Measurements from ENCODE around the gene ARVCF.

Gene ARVCF

DNA sequence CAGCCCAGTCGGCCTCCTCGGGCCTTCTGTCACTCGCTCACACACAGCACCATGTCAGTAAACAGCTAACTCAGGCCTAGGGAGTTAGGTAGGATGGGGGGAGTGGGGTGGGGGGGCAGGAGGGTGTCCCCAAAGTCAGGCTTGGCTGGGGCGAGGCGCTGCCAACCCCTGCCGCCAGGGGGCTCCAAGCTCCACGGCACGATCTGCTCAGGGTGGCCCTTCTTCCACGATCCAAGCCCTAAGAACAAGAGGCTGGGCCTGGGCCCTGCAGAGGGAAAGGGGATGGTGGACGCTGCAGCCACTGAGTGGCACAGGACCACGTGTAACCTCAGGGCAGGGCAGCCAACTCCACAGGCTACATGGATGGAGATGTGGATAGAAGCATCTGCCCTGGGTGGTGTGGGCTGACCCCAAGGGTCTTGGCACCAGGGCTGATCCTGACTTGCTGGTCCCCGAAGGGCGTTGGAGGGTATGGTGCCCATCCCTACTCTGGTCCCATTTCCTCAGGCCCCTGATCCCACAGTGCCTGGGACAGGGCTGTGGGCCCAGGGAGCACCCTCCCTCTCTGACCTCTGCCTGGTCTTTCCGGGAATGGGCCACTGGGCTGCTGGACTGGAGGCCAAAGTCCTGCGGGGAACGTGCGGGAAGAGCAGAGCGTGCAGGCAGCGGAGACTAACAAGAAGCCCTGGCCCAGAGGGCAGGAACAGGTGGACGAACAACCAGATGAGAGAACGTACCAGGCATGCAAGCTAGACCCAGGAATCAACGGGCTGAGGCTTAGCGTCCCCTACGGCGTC lies 45.9 kb downstream of the ARVCF start:
- DNase-seq: peak; percentile 84 to 85

- no peak for DNase-seq
Observed at GRCh38 chr22:19970031-19970478, 46.6 kb downstream of the ARVCF start.

GRCh38 chr22:19969141-19969928 lies 47.3 kb downstream of the ARVCF start:
- no peak for DNase-seq

GRCh38 chr22:19968450-19968891 lies 48.2 kb downstream of the ARVCF start:
- DNase-seq: no peak

DNA sequence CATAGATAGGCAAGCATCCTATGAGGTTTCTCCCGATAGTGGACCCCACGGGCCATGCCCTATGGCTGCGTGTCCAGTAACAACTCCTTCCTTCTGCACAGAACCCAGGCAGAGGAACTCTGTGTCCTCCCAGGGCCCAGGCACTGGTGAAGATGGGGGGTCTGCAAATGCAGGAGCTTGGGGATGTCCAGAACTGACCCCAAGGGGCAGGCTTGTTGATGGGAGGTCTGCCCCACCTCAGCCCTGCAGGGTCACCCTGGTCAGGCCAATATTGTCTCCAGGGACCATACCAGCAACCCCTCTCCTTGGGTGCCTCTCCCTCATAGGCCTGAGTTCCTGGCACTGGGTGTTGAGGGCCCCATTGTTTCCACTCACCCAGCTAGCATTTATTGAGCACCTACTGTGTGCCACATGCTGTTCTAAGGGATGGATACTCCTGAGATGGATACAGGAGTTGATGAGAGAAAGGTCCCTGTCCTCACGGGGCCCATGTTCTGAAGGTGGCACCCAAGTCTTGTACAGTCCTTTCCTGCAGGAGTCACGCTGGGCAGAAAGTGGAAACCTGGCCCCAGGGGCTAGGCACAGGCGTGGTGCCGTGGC lies 48.7 kb downstream of the ARVCF start:
- DNase-seq: no peak

DNA sequence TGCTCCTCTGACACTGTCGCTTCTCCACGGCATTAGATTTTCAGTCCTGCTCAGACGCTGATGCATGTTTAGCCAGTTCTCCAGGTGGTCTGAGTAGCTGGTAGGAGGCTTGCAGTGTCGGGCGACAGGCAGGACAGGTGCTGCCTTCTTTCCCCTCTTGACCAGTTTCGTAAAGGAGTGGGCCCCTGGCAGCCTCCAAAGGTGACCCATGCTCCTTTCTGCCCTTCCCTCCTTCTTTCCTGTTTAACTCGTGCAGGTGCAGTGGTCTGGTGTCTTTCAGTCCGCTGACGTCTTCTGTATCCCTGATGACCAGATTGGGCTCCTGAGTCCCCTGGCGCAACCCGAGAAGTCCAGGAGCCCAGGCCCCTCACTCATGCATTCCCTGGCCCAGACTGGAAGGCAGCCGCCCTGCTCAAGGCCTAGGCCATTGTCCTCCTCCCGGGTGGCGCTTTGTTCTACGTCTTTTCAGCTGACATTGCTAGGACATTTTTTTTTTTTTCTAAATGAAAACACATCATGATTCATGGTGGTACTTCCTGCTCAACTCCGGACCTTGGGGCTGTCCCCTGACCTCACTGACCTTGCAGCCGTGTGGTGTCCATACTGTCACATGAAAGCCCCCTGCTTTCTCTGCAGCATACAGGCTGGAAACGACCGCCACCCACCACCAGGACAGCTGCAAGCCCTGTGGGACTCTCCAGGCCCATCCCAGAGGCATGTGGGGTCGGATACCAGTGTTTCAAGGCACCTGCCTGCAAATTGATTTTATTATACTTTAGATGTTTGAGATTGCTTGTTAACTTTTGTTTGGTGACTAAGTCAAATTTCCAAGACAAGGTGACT lies 49.5 kb downstream of the ARVCF start:
- no peak for DNase-seq

- no peak for DNase-seq
Observed at GRCh38 chr22:19965771-19966709, 50.6 kb downstream of the ARVCF start.

GRCh38 chr22:19964701-19965386 lies 51.8 kb downstream of the ARVCF start:
- DNase-seq: no peak

DNA sequence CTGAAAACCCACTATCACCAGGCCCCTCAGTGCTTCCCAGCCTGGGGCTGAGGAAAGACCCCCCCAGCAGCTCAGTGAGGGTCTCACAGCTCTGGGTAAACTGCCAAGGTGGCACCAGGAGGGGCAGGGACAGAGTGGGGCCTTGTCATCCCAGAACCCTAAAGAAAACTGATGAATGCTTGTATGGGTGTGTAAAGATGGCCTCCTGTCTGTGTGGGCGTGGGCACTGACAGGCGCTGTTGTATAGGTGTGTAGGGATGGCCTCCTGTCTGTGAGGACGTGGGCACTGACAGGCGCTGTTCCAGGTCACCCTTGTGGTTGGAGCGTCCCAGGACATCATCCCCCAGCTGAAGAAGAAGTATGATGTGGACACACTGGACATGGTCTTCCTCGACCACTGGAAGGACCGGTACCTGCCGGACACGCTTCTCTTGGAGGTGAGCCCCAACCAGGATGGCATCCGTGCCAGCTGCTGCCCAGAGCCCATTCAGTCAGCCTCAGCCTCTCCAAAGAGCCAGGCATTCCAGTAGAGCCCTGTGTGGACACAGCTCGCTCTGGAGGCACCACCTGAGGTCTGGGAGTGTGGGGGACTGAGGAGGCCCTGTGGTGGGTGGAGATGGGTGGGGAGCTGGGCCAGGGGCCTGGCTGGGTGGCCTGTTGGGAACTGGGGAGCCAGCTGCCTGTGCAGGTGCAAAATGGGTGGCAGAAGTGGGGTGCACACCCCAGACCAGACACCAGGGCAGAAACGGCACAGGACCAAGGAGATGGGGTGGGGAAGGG lies 52.6 kb downstream of the ARVCF start:
- DNase-seq: no peak

- peak in 1 of 2 donors; percentile 61 for DNase-seq
Observed at GRCh38 chr22:19962909-19963806, 53.5 kb downstream of the ARVCF start.

- DNase-seq: peak; percentile 72
Observed at GRCh38 chr22:19962246-19962908, 54.2 kb downstream of the ARVCF start.

- DNase-seq: no peak
Observed at GRCh38 chr22:19961868-19962245, 54.8 kb downstream of the ARVCF start.

DNA sequence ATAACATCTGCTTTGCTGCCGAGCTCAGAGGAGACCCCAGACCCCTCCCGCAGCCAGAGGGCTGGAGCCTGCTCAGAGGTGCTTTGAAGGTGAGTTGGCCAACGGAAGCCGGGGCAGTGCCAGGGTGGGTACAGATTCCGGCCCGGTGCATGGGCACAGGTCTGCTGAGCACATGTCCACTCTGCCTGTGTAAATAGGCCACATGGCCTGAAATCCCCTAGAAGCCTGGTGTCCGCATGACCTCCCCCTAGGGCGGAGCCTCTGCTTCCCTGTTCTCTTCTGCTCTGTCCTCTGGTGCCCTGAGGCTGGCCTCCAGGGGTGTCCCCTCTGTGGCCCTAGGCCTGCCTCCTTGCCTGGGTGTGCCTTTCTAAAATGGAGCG lies 55.4 kb downstream of the ARVCF start:
- no peak for DNase-seq

- DNase-seq: no peak
Observed at GRCh38 chr22:19960491-19961200, 56.0 kb downstream of the ARVCF start.

DNA sequence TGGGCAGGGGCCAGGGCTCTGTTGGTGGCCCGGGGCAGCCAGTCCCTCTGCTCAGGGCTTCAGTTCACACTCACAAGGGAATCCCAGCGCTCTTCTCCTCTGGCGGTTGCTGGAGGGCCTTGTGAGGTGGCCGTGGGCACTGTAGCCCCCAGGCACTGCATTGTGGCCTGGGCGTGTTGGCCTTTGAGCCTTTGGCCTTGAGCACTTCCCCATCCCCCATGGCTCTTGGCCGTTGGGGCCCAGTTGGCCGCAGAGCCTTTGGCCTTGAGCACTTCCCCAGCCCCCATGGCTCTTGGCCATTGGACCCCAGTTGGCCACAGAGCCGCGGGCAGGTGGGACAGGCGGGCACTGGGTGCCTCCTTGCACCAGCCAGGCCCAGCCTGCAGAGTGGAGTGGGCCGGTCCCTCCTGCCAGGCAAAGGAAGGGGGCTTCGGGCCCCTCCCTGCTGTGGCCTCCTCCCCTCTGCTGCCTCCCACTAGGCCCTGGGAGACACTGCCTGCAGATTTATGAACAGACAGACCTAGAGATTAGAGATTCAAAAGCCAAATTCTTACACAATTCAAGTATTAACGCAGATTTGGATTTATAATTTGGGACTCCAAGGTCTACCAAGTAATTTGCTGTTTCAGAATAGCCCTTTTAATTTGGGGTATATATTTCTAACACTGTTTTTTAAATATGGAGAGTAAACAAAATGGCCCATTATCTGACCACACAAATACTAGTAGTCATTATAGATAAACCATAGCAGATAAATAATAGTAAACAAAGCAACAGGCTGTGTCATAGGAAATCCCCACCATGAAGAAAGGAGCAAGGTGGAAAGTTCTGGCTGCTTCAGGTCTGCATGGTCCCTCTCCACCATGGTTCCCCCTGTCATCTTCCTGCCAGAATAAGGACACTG lies 56.8 kb downstream of the ARVCF start:
- no peak for DNase-seq

- no peak for DNase-seq
Observed at GRCh38 chr22:19959043-19959586, 57.5 kb downstream of the ARVCF start.
